NCI-H1092 treated with DMSO at 0.1 percent for 48 hours (cell line): Measurements from ENCODE around the gene MYO3A.

Experiments
- DNase-seq: peaks from one replicate; lab custom pipeline; 2025; lab: John Stamatoyannopoulos, UW

Gene MYO3A

GRCh38 chr10:26215935-26216584 is 282.0 kb downstream of the MYO3A start:
- peak; percentile 76 for DNase-seq

GRCh38 chr10:26216585-26217395 is 282.8 kb downstream of the MYO3A start, which contains the start of gene GAD2:
Gene GAD2, plus strand, starts transcription at chr10:26216774. Its CDS starts 36 bp downstream, at chr10:26216810.
- peak; percentile 29 for DNase-seq

GRCh38 chr10:26217396-26218086 is 283.5 kb downstream of the MYO3A start:
- peak; percentile 45 for DNase-seq

GRCh38 chr10:26219676-26220075 is 285.6 kb downstream of the MYO3A start:
- DNase-seq: peak; percentile 59

- DNase-seq: no peak
These were observed 286.9 kb downstream of the MYO3A start for GRCh38 chr10:26220901-26221300.

- peak; percentile 81 for DNase-seq
These were observed 287.5 kb downstream of the MYO3A start for GRCh38 chr10:26221541-26221940.

- DNase-seq: peak; percentile 83
These were observed 288.5 kb downstream of the MYO3A start for GRCh38 chr10:26222563-26222962.

GRCh38 chr10:26225322-26225721 is 291.3 kb downstream of the MYO3A start:
- DNase-seq: no peak

- no peak for DNase-seq
These were observed 293.8 kb downstream of the MYO3A start for GRCh38 chr10:26227786-26228185.

GRCh38 chr10:26232174-26232573 is 298.1 kb downstream of the MYO3A start:
- DNase-seq: no peak

- DNase-seq: no peak
These were observed 301.7 kb downstream of the MYO3A start for GRCh38 chr10:26235761-26236160.

- no peak for DNase-seq
These were observed 304.3 kb downstream of the MYO3A start for GRCh38 chr10:26238378-26238777.

GRCh38 chr10:26242706-26243350 is 308.8 kb downstream of the MYO3A start:
- DNase-seq: peak; percentile 91

GRCh38 chr10:26243351-26243720 is 309.3 kb downstream of the MYO3A start:
- peak; percentile 80 for DNase-seq

- DNase-seq: no peak
These were observed 315.7 kb downstream of the MYO3A start for GRCh38 chr10:26249681-26250080.

GRCh38 chr10:26251925-26252324 is 317.9 kb downstream of the MYO3A start:
- no peak for DNase-seq

- DNase-seq: no peak
These were observed 320.6 kb downstream of the MYO3A start for GRCh38 chr10:26254616-26255015.

GRCh38 chr10:26259341-26259740 is 325.3 kb downstream of the MYO3A start:
- no peak for DNase-seq
